Lower leg skin (tissue), 4 donors: Measurements from ENCODE around the gene PRICKLE4. TPM values are rescaled to one million over a fixed set of nuclear protein-coding genes. Genes with fewer than 3 reads are reported as not detected.

Experiments
- DNase-seq, 2 donors: peaks; one replicate each; pipeline ENCODE4 v3.0.0-alpha.2; 2019; ENCODE audit warnings: low spot score in 2 of 2
- H3K4me3 ChIP-seq: fragments of 200-600 bp; sonication (generic); 2 replicates; pipeline ENCODE4 v1.5.1; 2017; ENCODE audit warnings: mild to moderate bottlenecking, low read depth; ENCODE audit not compliant: poor library complexity, severe bottlenecking
- POLR2A ChIP-seq, 2 donors: fragments of 450-650 bp; IDR thresholded peaks; one replicate each; pipeline ENCODE4 v1.6.1; 2016 to 2017; ENCODE audit warnings: antibody characterized with exemption in 2 of 2, mild to moderate bottlenecking in 1 of 2, moderate library complexity in 1 of 2
- WGBS, 2 donors: methylation state at CpG; one replicate each; pipeline ENCODE4 v1.1.5; 2018; 5-methylcytosine and 5-hydroxymethylcytosine counted together
- intact Hi-C: fragments of 100-400 bp; cut with DNase I; formaldehyde crosslinking; loops from one replicate; pipeline ENCODE4 v1.15.0; 2023; ENCODE audit warnings: low total_unique reads
- total RNA-seq, 4 donors: library from RNA; depleted of rRNA; stranded (reverse); fragments of >200 nt; gene quantifications; one replicate each; pipeline ENCODE4 v1.1.0, GENCODE V29; 2016
- TF ChIP-seq, protein P1 (sequence below), 3 donors: fragments of 450-650 bp; IDR thresholded peaks; one replicate each; pipeline ENCODE4 v1.5.1; 2016; ENCODE audit warnings: antibody characterized with exemption in 3 of 3, mild to moderate bottlenecking in 3 of 3, moderate library complexity in 2 of 3

The PRICKLE4 gene
- total RNA-seq, 4 donors from 2014 or later: 3.2 to 5.0 (median 3.9) TPM

- intact Hi-C loops: no loop called here
- no peak overlapping the region for H3K4me3 ChIP-seq
- peak; percentile 63 to 91 for DNase-seq
- no peak for TF ChIP-seq POLR2A (IDR thresholded peaks at IDR 0.05)
- TF ChIP-seq, protein P1, sequence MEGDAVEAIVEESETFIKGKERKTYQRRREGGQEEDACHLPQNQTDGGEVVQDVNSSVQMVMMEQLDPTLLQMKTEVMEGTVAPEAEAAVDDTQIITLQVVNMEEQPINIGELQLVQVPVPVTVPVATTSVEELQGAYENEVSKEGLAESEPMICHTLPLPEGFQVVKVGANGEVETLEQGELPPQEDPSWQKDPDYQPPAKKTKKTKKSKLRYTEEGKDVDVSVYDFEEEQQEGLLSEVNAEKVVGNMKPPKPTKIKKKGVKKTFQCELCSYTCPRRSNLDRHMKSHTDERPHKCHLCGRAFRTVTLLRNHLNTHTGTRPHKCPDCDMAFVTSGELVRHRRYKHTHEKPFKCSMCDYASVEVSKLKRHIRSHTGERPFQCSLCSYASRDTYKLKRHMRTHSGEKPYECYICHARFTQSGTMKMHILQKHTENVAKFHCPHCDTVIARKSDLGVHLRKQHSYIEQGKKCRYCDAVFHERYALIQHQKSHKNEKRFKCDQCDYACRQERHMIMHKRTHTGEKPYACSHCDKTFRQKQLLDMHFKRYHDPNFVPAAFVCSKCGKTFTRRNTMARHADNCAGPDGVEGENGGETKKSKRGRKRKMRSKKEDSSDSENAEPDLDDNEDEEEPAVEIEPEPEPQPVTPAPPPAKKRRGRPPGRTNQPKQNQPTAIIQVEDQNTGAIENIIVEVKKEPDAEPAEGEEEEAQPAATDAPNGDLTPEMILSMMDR (IDR thresholded peaks at IDR 0.05): no peak
- 46 to 50% methylated on average over 12 of the region's 12 CpGs for WGBS, 2 donors
Observed at GRCh38 chr6:41767112-41767833, 13.3 kb upstream of the PRICKLE4 start.

- 76 to 83% methylated on average over 10 of the region's 10 CpGs for WGBS, 2 donors
- intact Hi-C loops: no loop called here
- TF ChIP-seq POLR2A (IDR thresholded peaks at IDR 0.05): no peak
- TF ChIP-seq, protein P1 (IDR thresholded peaks at IDR 0.05): no peak
- no peak for DNase-seq
- H3K4me3 ChIP-seq: no peak overlapping the region
Observed at GRCh38 chr6:41768545-41769308, 11.9 kb upstream of the PRICKLE4 start.

DNA sequence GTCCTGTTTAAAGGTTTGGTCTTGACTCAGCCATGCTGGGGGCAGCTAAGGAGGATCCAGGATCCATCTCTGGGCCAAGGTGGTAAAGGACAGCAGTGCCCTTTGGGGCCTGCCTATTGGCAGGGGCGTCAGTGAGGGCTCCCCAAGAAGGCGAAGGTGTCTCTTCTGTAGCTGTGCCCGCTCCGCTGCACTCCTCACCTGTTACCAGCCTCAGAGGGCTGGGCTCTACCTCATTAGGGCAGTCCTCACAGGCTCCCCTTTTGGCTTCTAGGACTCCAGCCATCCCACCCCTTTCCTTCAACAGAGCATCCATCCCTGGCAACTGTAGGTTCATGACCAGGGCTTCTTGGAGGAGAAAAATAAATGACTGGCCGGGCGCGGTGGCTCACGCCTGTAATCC, 11.2 kb upstream of the PRICKLE4 start:
- 97 to 98% methylated on average over 8 of the region's 8 CpGs for WGBS, 2 donors
- TF ChIP-seq POLR2A (IDR thresholded peaks at IDR 0.05): no peak
- TF ChIP-seq, protein P1 (IDR thresholded peaks at IDR 0.05): no peak
- intact Hi-C loops: no loop called here
- no peak for DNase-seq
- H3K4me3 ChIP-seq: no peak overlapping the region

- H3K4me3 ChIP-seq: no peak overlapping the region
- 90 to 94% methylated on average over 15 to 28 of the region's 30 CpGs for WGBS, 2 donors
- DNase-seq: no peak
- intact Hi-C loops: no loop called here
- TF ChIP-seq, protein P1 (IDR thresholded peaks at IDR 0.05): no peak
- TF ChIP-seq POLR2A (IDR thresholded peaks at IDR 0.05): no peak
Observed at GRCh38 chr6:41770381-41771057, 10.1 kb upstream of the PRICKLE4 start.

- intact Hi-C loops: no loop called here
- TF ChIP-seq, protein P1 (IDR thresholded peaks at IDR 0.05): no peak
- TF ChIP-seq POLR2A (IDR thresholded peaks at IDR 0.05): no peak
- H3K4me3 ChIP-seq: no peak overlapping the region
- WGBS, 2 donors: 88 to 94% methylated on average over 26 of the region's 29 CpGs
- DNase-seq: no peak
Observed at GRCh38 chr6:41771058-41771983, 9.3 kb upstream of the PRICKLE4 start.
